ENCODE measurements around the gene MAGI1. TPM values are rescaled to one million over a fixed set of nuclear protein-coding genes. Genes with fewer than 3 reads are reported as not detected.

Gene MAGI1
- total RNA-seq, 2 donors from 2014 or later = 37.5 to 51.6 TPM

GRCh38 chr3:65924762-65925161 lies 114.0 kb downstream of the MAGI1 start:
- Histone ChIP-seq H3K27me3 (replicated peaks; ENCODE audit: insufficient read depth) (no peaks in the 10 kb centered on the region), H3K4me3 (no peak overlapping the region), H3K27ac (peak overlapping the region; percentile 44 to 61), H3K36me3 (no peaks in the 10 kb centered on the region), H3K4me1 (replicated peaks) (peaks cover 5% of the 10 kb centered on the region), H3K9me3 (no peaks in the 10 kb centered on the region)
- intact Hi-C loops (cut with DNase I) = no loop called here
- no peak for DNase-seq (ENCODE audit: low spot score)
- no peak for TF ChIP-seq POLR2A (IDR thresholded peaks at IDR 0.05)
- TF ChIP-seq POLR2AphosphoS5 (IDR thresholded peaks at IDR 0.05) = no peak
- TF ChIP-seq, protein P1, sequence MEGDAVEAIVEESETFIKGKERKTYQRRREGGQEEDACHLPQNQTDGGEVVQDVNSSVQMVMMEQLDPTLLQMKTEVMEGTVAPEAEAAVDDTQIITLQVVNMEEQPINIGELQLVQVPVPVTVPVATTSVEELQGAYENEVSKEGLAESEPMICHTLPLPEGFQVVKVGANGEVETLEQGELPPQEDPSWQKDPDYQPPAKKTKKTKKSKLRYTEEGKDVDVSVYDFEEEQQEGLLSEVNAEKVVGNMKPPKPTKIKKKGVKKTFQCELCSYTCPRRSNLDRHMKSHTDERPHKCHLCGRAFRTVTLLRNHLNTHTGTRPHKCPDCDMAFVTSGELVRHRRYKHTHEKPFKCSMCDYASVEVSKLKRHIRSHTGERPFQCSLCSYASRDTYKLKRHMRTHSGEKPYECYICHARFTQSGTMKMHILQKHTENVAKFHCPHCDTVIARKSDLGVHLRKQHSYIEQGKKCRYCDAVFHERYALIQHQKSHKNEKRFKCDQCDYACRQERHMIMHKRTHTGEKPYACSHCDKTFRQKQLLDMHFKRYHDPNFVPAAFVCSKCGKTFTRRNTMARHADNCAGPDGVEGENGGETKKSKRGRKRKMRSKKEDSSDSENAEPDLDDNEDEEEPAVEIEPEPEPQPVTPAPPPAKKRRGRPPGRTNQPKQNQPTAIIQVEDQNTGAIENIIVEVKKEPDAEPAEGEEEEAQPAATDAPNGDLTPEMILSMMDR (IDR thresholded peaks at IDR 0.05) = no peak
- WGBS = 49% methylated on average over 4 of the region's 4 CpGs

GRCh38 chr3:65922441-65922840 lies 116.3 kb downstream of the MAGI1 start:
- H3K36me3 ChIP-seq = no peaks in the 10 kb centered on the region
- no peak overlapping the region for H3K4me3 ChIP-seq
- intact Hi-C loops (cut with DNase I) = no loop called here
- peaks cover 5% of the 10 kb centered on the region for H3K4me1 ChIP-seq (replicated peaks)
- no peak for DNase-seq (ENCODE audit: low spot score)
- no peaks in the 10 kb centered on the region for H3K9me3 ChIP-seq
- WGBS = 78% methylated on average over 2 of the region's 2 CpGs
- H3K27ac ChIP-seq = no peak overlapping the region
- H3K27me3 ChIP-seq (replicated peaks; ENCODE audit: insufficient read depth) = no peaks in the 10 kb centered on the region
- TF ChIP-seq, protein P1 (IDR thresholded peaks at IDR 0.05) = no peak
- no peak for TF ChIP-seq POLR2A (IDR thresholded peaks at IDR 0.05)
- TF ChIP-seq POLR2AphosphoS5 (IDR thresholded peaks at IDR 0.05) = no peak

- TF ChIP-seq POLR2AphosphoS5 (IDR thresholded peaks at IDR 0.05) (no peak), POLR2A (IDR thresholded peaks at IDR 0.05) (no peak)
- TF ChIP-seq, protein P1 (IDR thresholded peaks at IDR 0.05) = no peak
- 90% methylated on average over 2 of the region's 2 CpGs for WGBS
- no peaks in the 10 kb centered on the region for H3K4me1 ChIP-seq (replicated peaks)
- H3K27me3 ChIP-seq (replicated peaks; ENCODE audit: insufficient read depth) = no peaks in the 10 kb centered on the region
- H3K36me3 ChIP-seq = no peaks in the 10 kb centered on the region
- intact Hi-C loops (cut with DNase I) = no loop called here
- no peak for DNase-seq (ENCODE audit: low spot score)
- no peak overlapping the region for H3K27ac ChIP-seq
- H3K4me3 ChIP-seq = no peak overlapping the region
- no peaks in the 10 kb centered on the region for H3K9me3 ChIP-seq
These were observed 118.9 kb downstream of the MAGI1 start for GRCh38 chr3:65919826-65920225.

GRCh38 chr3:65915477-65915876 lies 123.2 kb downstream of the MAGI1 start:
- H3K9me3 ChIP-seq = no peaks in the 10 kb centered on the region
- no peak overlapping the region for H3K4me3 ChIP-seq
- TF ChIP-seq POLR2AphosphoS5 (IDR thresholded peaks at IDR 0.05) = no peak
- no peak for TF ChIP-seq POLR2A (IDR thresholded peaks at IDR 0.05)
- TF ChIP-seq, protein P1 (IDR thresholded peaks at IDR 0.05) = no peak
- no peaks in the 10 kb centered on the region for H3K4me1 ChIP-seq (replicated peaks)
- DNase-seq (ENCODE audit: low spot score) = no peak
- H3K27ac ChIP-seq = no peak overlapping the region
- H3K27me3 ChIP-seq (replicated peaks; ENCODE audit: insufficient read depth) = no peaks in the 10 kb centered on the region
- intact Hi-C loops (cut with DNase I) = no loop called here
- no peaks in the 10 kb centered on the region for H3K36me3 ChIP-seq
- 69% methylated on average over 2 of the region's 2 CpGs for WGBS

GRCh38 chr3:65914740-65915367 lies 123.9 kb downstream of the MAGI1 start:
- no peak for DNase-seq (ENCODE audit: low spot score)
- WGBS = 97% methylated on average over 3 of the region's 3 CpGs
- no peak overlapping the region for H3K27ac ChIP-seq
- no peak for TF ChIP-seq POLR2A (IDR thresholded peaks at IDR 0.05)
- TF ChIP-seq, protein P1 (IDR thresholded peaks at IDR 0.05) = peak in 1 of 4 experiments; percentile 6
- TF ChIP-seq POLR2AphosphoS5 (IDR thresholded peaks at IDR 0.05) = no peak
- no peaks in the 10 kb centered on the region for H3K4me1 ChIP-seq (replicated peaks)
- H3K36me3 ChIP-seq = no peaks in the 10 kb centered on the region
- no peak overlapping the region for H3K4me3 ChIP-seq
- intact Hi-C loops (cut with DNase I) = no loop called here
- no peaks in the 10 kb centered on the region for H3K9me3 ChIP-seq
- no peaks in the 10 kb centered on the region for H3K27me3 ChIP-seq (replicated peaks; ENCODE audit: insufficient read depth)

All from prostate gland (tissue), 2 donors.